H1 (cell line): ENCODE results near the gene MKNK2.

Experiments used
- BCL11A ChIP-seq, 2 experiments: IDR thresholded peaks; one replicate each; pipeline ENCODE4 v1.6.1; 2011; ENCODE audit warnings: low read depth in 2 of 2, low read length in 2 of 2, mild to moderate bottlenecking in 2 of 2
- CBX5 ChIP-seq: fragments of 300-800, 300-1000 bp; sonication (generic); IDR thresholded peaks from 2 replicates; pipeline ENCODE4 v1.7.1; 2016; ENCODE audit warnings: antibody characterized with exemption, low read length, low read depth
- CREB1 ChIP-seq: IDR thresholded peaks from 2 replicates; pipeline ENCODE4 v1.6.1; 2012; ENCODE audit warnings: inconsistent platforms
- EP300 ChIP-seq, 2 experiments: IDR thresholded peaks; 1 replicate in 1 of 2; 2 replicates in 1 of 2; pipeline ENCODE4 v1.6.1; 2011 to 2012; ENCODE audit warnings: low read depth in 2 of 2, low read length in 2 of 2, mild to moderate bottlenecking in 2 of 2, borderline replicate concordance in 1 of 2, inconsistent platforms in 1 of 2, moderate library complexity in 1 of 2
- EZH2 ChIP-seq: fragments of 200-600 bp; sonication (generic); IDR thresholded peaks from 2 replicates; pipeline ENCODE4 v1.7.1; 2012; ENCODE audit warnings: low read depth, mild to moderate bottlenecking, moderate library complexity, low read length, inconsistent platforms; ENCODE audit not compliant: severe bottlenecking
- POLR2A ChIP-seq, 2 experiments: IDR thresholded peaks; 1 replicate in 1 of 2; 2 replicates in 1 of 2; pipeline ENCODE4 v1.6.1; 2011; ENCODE audit warnings: low read depth in 2 of 2, low read length in 2 of 2, mild to moderate bottlenecking in 2 of 2; ENCODE audit errors: control extremely low read depth in 1 of 2
- POLR2AphosphoS5 ChIP-seq: IDR thresholded peaks from 2 replicates; pipeline ENCODE4 v1.6.1; 2011; ENCODE audit warnings: low read depth, low read length
- YY1 ChIP-seq: IDR thresholded peaks from 2 replicates; pipeline ENCODE4 v1.6.1; 2011; ENCODE audit warnings: low read depth, mild to moderate bottlenecking, low read length
- TF ChIP-seq, protein P1 (sequence below), 3 experiments: IDR thresholded peaks; 1 replicate in 2 of 3; 2 replicates in 1 of 3; pipeline versions ENCODE4 v1.5.1 to v1.6.1; 2011; ENCODE audit warnings: low read length in 3 of 3, mild to moderate bottlenecking in 3 of 3, inconsistent platforms in 2 of 3, low read depth in 1 of 3, moderate library complexity in 1 of 3; ENCODE audit not compliant: insufficient read depth in 1 of 3; ENCODE audit errors: control extremely low read depth in 1 of 3

DNA sequence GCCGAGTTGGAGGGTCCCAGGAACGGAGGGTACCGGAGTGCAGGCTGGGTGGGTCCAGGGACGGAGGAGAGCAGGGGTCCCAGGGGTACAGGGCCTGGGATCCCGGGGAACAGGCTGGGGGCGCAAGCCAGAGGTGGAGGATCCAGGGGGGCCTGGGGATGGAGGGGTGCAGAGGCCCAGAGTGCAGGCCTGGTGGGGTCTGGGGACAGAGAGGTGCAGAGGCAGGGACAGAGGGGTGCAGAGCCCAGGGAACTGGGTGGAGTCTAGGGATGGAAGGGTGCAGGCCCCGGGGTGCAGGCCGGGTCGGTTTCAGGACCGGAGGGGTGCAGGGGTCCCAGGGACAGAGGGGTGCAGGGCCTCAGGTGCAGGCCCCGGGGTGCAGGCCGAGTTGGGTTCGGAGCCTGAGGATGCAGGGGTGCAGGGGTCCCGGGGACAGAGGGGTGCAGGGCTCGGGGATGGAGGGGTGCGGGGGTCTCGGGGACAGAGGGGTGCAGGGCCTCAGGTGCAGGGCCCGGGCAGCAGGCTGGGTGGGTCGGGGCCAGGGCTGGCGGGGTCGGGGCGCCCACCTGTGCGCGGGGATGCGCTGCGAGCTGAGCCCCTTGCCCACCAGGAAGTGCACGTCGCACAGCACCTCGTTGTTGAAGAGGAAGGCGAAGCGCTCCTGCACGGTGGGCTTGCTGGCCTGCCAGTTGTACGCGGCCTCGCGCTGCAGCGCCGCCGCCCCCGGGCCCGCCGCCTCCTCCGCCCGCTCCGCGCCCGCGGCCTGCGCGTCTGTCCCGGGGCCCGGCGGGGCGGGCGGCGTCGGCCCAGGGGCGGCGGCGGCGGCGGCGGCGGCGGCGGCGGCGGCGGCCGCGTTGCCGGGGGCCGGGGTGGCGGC lies 36.1 kb downstream of the MKNK2 start:
- TF ChIP-seq POLR2AphosphoS5 (no peak), EP300 (IDR thresholded peaks at IDR 0.05; ENCODE audit: borderline replicate concordance in 1 of 2, low read depth in 2 of 2, low read length in 2 of 2) (no peak), EZH2 (no peak), YY1 (no peak), POLR2A (IDR thresholded peaks at IDR 0.05; ENCODE audit: control extremely low read depth in 1 of 2, low read depth in 2 of 2, low read length in 2 of 2) (no peak), CREB1 (no peak), BCL11A (IDR thresholded peaks at IDR 0.05; ENCODE audit: low read depth in 2 of 2, low read length in 2 of 2) (no peak), CBX5 (no peak)
- TF ChIP-seq, protein P1, sequence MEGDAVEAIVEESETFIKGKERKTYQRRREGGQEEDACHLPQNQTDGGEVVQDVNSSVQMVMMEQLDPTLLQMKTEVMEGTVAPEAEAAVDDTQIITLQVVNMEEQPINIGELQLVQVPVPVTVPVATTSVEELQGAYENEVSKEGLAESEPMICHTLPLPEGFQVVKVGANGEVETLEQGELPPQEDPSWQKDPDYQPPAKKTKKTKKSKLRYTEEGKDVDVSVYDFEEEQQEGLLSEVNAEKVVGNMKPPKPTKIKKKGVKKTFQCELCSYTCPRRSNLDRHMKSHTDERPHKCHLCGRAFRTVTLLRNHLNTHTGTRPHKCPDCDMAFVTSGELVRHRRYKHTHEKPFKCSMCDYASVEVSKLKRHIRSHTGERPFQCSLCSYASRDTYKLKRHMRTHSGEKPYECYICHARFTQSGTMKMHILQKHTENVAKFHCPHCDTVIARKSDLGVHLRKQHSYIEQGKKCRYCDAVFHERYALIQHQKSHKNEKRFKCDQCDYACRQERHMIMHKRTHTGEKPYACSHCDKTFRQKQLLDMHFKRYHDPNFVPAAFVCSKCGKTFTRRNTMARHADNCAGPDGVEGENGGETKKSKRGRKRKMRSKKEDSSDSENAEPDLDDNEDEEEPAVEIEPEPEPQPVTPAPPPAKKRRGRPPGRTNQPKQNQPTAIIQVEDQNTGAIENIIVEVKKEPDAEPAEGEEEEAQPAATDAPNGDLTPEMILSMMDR (IDR thresholded peaks at IDR 0.05; ENCODE audit: control extremely low read depth in 1 of 3, insufficient read depth in 1 of 3, low read depth in 1 of 3, low read length in 3 of 3) = no peak
